GM12892 (cell line): Measurements from ENCODE around the gene ATG3.

Experiments
- POLR2AphosphoS5 ChIP-seq: IDR thresholded peaks from 2 replicates; pipeline ENCODE4 v1.6.1; 2011; ENCODE audit warnings: low read depth, low read length, control low read depth
- TAF1 ChIP-seq: IDR thresholded peaks from 2 replicates; pipeline ENCODE4 v1.6.1; 2011; ENCODE audit warnings: low read depth, mild to moderate bottlenecking, control low read depth, low read length, borderline replicate concordance

DNA sequence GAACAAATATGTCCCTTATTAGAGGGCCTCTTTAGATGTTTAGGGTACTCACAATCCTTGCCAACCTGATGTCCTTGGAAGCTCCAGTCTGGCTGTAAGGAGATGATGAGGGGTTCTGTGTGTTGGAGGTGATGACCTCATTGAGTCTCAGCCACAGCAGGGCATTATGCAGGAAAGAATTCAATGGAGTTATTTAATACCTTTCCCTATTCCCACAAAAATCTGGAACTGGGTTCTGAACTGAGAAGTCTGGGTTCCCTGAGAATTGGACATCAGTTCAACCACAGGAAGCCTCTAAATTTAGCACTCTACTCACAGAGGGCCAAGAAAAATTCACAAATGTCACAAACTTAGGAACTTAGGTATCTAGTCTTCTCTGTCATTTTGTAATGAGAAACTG lies 37.0 kb upstream of the ATG3 start:
- TF ChIP-seq TAF1 (no peak), POLR2AphosphoS5 (no peak)
